HG03025 (cell line): ENCODE measurements around the gene DOCK3.
"Not testable (repeated sequence)": the region's sequence is repeated elsewhere in the genome, so short reads cannot be mapped to it uniquely, and the experiment has no call there.

ENCODE experiments used
- ATAC-seq: cut with Tn5 transposase; IDR thresholded peaks from one replicate; pipeline ENCODE4 v1.9.1; 2021; ENCODE audit warnings: mild to moderate bottlenecking, moderate library complexity; ENCODE audit not compliant: unreplicated experiment, low FRiP score

Gene DOCK3

DNA sequence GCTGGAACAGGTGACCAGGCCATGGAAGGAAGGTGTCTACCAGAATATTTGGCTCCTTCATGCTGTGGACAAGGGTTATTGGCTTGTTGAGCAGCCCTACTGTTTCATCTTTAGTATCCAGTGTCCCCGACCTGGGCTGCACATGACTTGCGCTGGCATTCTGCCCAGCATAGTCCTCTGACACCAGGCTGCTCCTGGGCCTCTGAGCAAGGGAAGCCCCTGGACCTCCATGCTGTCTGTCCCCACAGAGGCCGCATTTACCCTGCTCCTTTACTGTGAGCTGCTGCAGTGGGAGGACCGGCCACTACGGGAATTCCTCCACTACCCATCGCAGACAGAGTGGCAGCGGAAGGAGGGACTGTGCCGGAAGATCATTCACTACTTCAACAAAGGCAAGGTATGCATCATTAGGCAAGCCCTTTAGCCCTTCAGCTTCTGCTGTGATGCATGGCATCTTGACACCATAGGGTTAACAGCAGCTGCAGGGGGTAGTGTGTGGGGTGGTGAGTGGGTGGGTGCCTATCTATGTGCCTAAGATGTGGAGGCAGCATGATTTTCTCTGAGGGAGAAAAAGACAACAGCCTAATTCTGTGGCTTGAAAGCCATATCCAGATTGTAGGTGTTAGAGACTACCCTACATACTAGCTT, 666.4 kb downstream of the DOCK3 start:
- ATAC-seq = no peak

- ATAC-seq = no peak
Observed at GRCh38 chr3:51343918-51344687, 669.4 kb downstream of the DOCK3 start.

DNA sequence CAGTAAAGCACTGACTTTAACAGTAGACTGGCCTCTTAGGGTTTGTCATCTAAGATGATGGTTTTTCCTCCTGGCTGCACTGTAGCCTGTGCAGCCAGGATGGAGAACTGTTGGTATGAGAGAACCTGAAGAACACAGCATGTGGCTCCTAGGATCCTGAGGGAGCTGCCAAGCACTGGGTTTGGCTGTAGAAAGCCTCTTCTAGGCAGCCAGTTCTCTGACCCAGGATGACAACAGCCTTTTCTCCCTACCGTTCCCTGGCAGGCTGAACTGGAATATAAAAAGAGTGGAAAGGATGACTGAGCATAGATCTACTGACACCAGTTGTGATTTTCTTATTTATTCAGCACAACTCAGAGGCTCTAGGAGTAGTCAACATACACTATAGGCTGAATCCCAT, 676.0 kb downstream of the DOCK3 start:
- ATAC-seq = no peak

- no peak for ATAC-seq
Observed at GRCh38 chr3:51353131-51353530, 678.4 kb downstream of the DOCK3 start.

GRCh38 chr3:51353691-51354090, 679.0 kb downstream of the DOCK3 start:
- no peak for ATAC-seq

DNA sequence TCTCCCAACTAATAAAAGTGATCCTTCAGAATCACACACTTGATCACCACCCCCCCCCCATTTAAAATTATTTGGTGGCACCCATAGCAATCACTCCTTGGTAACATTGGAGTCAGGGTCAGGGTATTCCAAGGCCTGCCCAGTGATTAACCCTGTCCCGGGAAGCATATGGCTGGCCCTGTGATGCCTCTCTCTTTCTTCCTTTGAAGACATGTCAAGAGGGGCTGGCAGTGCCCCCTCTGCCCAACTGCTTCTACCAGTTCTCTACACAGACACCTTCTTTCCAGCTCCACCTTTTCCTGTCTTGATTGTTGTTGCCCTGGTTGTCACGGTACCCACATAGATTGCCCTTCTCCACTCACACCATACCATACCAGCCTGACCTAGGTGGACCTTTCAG, 679.4 kb downstream of the DOCK3 start:
- no peak for ATAC-seq

GRCh38 chr3:51354731-51355615, 680.2 kb downstream of the DOCK3 start:
- ATAC-seq = no peak

DNA sequence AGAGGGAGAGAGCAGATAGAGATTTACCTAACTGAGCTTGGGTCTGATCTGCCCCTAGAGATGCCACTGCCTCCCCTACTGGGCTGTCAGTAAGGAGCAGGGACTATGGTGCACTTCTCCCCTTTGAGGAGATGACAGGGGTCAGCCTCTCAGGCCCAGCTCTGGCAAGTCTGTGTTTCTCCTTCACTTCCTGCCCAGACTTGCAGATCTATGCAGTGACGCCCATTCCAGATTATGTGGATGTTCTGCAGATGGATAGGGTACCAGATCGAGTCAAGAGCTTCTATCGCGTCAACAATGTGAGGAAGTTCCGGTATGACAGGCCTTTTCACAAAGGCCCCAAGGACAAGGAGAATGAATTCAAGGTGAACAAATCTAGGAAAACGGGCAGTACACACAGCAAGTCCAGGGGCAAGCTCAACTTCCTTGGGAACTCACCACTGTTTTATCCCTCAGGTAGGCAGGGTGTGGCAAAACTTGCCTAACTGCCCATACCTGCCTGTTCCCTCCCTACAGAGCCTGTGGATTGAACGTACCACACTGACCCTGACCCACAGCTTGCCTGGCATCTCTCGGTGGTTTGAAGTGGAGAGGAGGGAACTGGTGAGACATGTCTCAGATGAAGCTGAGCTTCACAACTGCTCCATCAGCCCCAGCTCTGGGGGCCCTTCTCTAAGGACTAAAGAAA, 681.3 kb downstream of the DOCK3 start:
- no peak for ATAC-seq

DNA sequence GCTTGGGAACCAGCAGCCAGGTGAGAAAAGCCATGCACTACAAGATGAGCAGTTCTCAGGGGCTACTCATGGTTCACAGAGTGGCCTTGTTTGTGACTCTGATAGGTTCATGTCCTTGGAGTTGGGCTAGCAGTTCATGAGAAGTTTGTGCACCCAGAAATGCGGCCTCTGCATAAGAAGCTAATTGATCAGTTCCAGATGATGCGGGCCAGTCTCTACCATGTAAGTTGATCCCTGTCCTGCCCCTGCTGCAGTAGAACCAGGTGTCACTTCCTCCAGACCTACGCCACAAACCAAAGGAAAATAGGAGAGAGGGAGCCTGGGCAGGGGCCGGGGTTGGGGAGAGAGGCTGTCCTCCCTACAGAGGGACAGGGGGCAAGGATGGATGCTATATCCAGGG, 683.1 kb downstream of the DOCK3 start:
- no peak for ATAC-seq

- no peak for ATAC-seq
Observed at GRCh38 chr3:51358981-51359380, 684.3 kb downstream of the DOCK3 start.

DNA sequence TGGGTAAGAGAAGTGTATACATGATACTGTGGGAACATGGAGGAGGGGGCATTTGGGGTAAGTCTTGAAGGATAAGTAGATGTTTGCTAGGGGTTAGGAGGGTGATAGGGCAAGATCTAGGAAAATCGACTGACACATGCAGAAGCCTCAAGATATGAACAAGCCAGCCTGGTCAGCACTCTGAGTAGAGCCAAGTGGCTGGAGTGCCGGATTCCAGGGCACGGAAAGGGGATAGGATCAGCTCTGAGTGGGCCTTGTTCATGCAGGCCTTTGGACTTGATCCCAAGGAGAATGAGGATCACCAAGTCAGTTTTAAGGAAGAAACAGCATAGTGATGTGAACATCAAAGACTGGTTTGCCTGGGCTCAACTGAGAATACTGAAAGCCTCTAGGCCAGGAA, 686.1 kb downstream of the DOCK3 start:
- ATAC-seq = no peak

DNA sequence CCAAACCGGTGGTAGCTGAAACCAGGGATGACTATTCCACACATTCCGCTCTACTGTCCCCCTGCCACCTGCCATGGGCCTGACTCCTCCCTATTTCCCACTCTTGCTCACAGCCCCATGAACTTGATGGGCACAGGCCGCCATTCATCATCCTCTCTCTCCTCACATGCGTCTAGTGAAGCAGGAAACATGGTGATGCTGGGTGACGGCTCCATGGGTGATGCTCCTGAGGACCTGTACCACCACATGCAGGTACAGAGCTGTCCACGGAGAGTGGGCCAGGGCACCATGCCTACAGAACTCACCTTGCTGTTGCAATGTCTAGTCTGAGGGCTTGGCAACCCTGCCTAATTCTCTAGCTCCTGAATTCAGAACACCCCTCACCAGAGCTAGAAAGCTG, 687.0 kb downstream of the DOCK3 start:
- ATAC-seq = no peak

- no peak for ATAC-seq
Observed at GRCh38 chr3:51362476-51362875, 687.7 kb downstream of the DOCK3 start.

GRCh38 chr3:51368276-51368675, 693.5 kb downstream of the DOCK3 start:
- ATAC-seq = not testable (repeated sequence)

- no peak for ATAC-seq
Observed at GRCh38 chr3:51371943-51372557, 697.3 kb downstream of the DOCK3 start.

DNA sequence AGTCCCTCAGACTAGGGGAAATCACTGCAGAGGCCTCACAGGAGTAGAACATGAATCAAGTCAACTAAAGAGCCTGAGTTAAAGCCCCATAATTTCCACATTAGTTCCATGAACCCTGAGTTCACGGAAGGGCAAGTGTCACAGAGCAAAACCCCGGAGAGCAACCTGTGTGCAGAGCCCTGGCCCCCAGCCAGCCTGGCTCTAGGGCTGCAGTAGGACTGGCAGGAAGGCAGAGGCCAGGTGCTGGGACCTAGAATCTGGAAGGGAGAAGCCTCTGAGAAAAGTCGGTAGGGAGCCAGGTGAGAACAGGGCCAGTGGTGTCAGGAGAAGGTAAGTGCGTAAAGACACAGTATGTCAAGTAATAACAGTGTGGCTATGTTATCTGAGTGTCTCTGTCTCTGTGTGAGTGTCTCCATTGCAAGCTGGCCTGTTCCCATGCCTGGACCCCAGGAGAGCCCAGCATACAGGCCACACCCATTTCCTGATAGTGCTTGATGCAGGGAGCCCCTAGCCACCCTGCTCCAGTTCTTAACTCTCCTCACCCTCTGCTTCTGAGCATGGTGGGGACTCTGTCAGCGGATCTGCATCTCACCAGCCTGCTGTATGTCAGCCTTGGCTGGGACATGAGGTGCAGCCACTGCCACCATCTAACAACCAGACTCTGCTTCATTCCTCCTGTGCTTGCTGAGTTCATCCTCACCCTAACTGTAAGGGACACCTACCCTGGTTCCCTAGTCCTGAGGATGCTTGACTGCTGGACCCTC, 699.1 kb downstream of the DOCK3 start:
- no peak for ATAC-seq

- no peak for ATAC-seq
Observed at GRCh38 chr3:51374456-51374855, 699.7 kb downstream of the DOCK3 start.

DNA sequence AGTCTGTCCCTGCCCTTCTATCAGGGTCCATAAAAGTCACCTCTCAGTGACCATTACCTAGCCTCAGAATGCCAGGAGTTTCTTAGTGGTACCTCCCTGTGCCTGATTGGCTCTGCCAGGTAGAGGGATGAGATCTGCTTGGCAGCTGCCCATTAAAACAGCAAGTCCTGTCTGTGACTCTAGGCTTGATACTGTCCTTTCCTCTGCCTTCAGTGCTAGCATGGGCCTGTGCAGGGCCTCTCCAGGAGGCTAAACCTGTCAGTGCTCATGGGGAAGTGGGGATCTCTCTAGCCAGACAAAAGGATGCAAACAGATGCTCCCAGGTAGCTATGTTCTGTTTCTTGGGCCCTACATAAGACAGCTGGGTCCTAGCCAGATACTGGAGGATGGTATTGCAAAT, 700.4 kb downstream of the DOCK3 start:
- no peak for ATAC-seq

DNA sequence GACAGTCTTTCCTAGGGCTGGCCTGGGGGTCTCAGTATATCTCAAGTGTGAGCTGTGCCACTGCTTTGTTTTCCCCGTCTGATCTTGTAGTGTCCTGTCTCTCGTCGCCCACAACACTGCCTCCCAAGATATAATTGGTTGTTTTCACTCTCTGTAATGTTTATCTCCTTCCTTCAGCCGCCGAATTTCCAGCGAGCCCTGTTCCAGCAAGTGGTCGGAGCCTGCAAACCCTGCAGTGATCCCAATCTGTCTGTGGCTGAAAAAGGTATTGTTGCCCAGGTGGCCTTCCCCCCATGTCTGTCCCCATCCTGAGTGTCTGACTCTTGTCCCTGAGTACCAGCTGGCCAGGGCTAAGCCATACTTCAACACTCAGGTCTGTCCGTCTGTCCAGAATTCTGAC, 700.8 kb downstream of the DOCK3 start:
- no peak for ATAC-seq

DNA sequence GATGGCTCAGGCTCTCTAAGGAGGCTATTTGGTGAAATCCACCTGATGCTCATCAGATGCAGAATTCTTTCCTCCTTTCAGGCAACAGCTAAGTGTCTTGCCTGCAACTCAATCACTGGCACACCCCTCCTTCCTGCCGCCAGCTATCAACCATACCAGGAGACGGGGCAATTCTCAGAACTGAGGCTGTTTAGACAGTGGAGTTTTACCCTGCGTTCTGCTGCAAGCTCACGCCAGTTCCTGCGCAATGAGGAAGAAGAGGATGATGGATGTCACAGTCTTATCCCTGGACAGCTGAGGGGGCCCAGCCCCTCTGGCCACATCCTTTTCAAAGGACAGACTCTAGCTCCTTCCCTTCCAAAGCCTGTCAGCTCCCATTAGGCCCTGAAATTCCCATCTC, 703.3 kb downstream of the DOCK3 start:
- no peak for ATAC-seq
